HCT116 (cell line): ENCODE measurements around the gene SEC22A. TPM values are rescaled to one million over a fixed set of nuclear protein-coding genes. Genes with fewer than 3 reads are reported as not detected.

Experiments
- ATAC-seq: fragments of 200-7000 bp; cut with Tn5 transposase; 2 replicates; pipeline ENCODE4 v1.9.1; 2020; ENCODE audit warnings: mild to moderate bottlenecking, moderate library complexity
- BruUV-seq: library from RNA; stranded (reverse); fragments of 400-500 nt; replicated peaks from 2 replicates; lab custom pipeline; 2021; lab: Mats Ljungman, UMichigan
- CTCF ChIA-PET: fragments of 300-600 bp; sonication (Branson Sonifier 250); formaldehyde crosslinking; loops from one replicate; lab custom pipeline; 2021; ENCODE audit warnings: antibody characterized with exemption; lab: Charles Lee
- POLR2A ChIA-PET: fragments of 300-600, 350-600 bp; sonication (Branson Sonifier 250); formaldehyde crosslinking; loops from one replicate; lab custom pipeline; 2021; ENCODE audit warnings: antibody characterized with exemption; lab: Charles Lee
- RAD21 ChIA-PET, 2 experiments: fragments of 300-600 bp; sonication (Branson Sonifier 250); formaldehyde crosslinking; loops; one replicate each; lab custom pipeline; 2023; ENCODE audit warnings: low total read pairs in 2 of 2; ENCODE audit not compliant: uncharacterized antibody in 2 of 2, unreplicated experiment in 2 of 2, low non-redundant PET in 1 of 2; lab: Charles Lee
- DNase-seq: peaks from one replicate; pipeline ENCODE4 v3.0.0-alpha.2; 2010; ENCODE audit warnings: low read depth, low spot score
- H2AFZ ChIP-seq: fragments of 200-600 bp; shearing (Covaris generic), sonication (generic); 2 replicates; pipeline ENCODE4 v1.6.1; 2017; ENCODE audit warnings: low read depth, mixed run types, mixed read lengths, antibody characterized with exemption, low read length; ENCODE audit not compliant: poor library complexity, severe bottlenecking
- H3K27ac ChIP-seq: 2 replicates; pipeline ENCODE4 v1.5.1; 2012; ENCODE audit warnings: low read depth, low read length
- H3K27me3 ChIP-seq: fragments of 200-600 bp; sonication (generic); 2 replicates; pipeline ENCODE4 v1.6.1; 2016; ENCODE audit warnings: mixed run types, low read length, mixed read lengths; ENCODE audit not compliant: insufficient read depth
- H3K36me3 ChIP-seq, 2 experiments: fragments of 200-500 bp in 1 of 2; fragments of 200-600 bp in 1 of 2; sonication (Bioruptor generic) in 1 of 2; sonication (generic) in 1 of 2; 2 replicates each; pipeline versions ENCODE4 v1.5.1 to v1.6.1; 2014 to 2016; ENCODE audit warnings: low read length in 2 of 2, inconsistent platforms in 1 of 2, mixed read lengths in 1 of 2, mixed run types in 1 of 2; ENCODE audit not compliant: insufficient read depth in 2 of 2, control insufficient read depth in 1 of 2
- H3K4me1 ChIP-seq, 2 experiments: fragments of 200-600 bp in 1 of 2; sonication (generic) in 1 of 2; 2 replicates each; pipeline versions ENCODE4 v1.5.1 to v1.6.1; 2012 to 2017; ENCODE audit warnings: low read length in 2 of 2, inconsistent platforms in 1 of 2, mild to moderate bottlenecking in 1 of 2, mixed read lengths in 1 of 2, mixed run types in 1 of 2, moderate library complexity in 1 of 2; ENCODE audit not compliant: insufficient read depth in 2 of 2, control insufficient read depth in 1 of 2
- H3K4me2 ChIP-seq: fragments of 200-600 bp; sonication (generic); 2 replicates; pipeline ENCODE4 v1.6.1; 2017; ENCODE audit warnings: mixed run types, low read length, mixed read lengths
- H3K4me3 ChIP-seq, 2 experiments: fragments of 200-600 bp in 1 of 2; sonication (generic) in 1 of 2; replicated peaks in 1 of 2; 2 replicates each; pipeline ENCODE4 v1.5.1; 2011 to 2016; ENCODE audit warnings: low read length in 2 of 2, control low read depth in 1 of 2, low read depth in 1 of 2, mild to moderate bottlenecking in 1 of 2, mixed read lengths in 1 of 2, mixed run types in 1 of 2
- H3K79me2 ChIP-seq: fragments of 200-600 bp; sonication (generic); 2 replicates; pipeline ENCODE4 v1.6.1; 2017; ENCODE audit warnings: mild to moderate bottlenecking, mixed run types, low read length, moderate library complexity, mixed read lengths; ENCODE audit not compliant: insufficient read depth
- H3K9ac ChIP-seq: fragments of 200-600 bp; sonication (generic); 2 replicates; pipeline ENCODE4 v1.6.1; 2016; ENCODE audit warnings: low read length, mixed read lengths
- H3K9me2 ChIP-seq: fragments of 200-600 bp; sonication (generic), shearing (Covaris generic); 2 replicates; pipeline ENCODE4 v1.6.1; 2017; ENCODE audit warnings: mixed run types, mild to moderate bottlenecking, moderate library complexity; ENCODE audit not compliant: insufficient read depth
- H3K9me3 ChIP-seq, 2 experiments: fragments of 200-500 bp in 1 of 2; fragments of 200-600 bp in 1 of 2; sonication (Bioruptor generic) in 1 of 2; sonication (generic) in 1 of 2; 2 replicates each; pipeline ENCODE4 v1.6.1; 2014 to 2017; ENCODE audit warnings: low read length in 2 of 2, mixed read lengths in 2 of 2, inconsistent platforms in 1 of 2, low read depth in 1 of 2, mild to moderate bottlenecking in 1 of 2, mixed run types in 1 of 2, moderate library complexity in 1 of 2; ENCODE audit not compliant: control insufficient read depth in 1 of 2, insufficient read depth in 1 of 2
- H4K20me1 ChIP-seq: fragments of 200-600 bp; sonication (generic), shearing (Covaris generic); 2 replicates; pipeline ENCODE4 v1.6.1; 2017; ENCODE audit warnings: mixed run types, mild to moderate bottlenecking, moderate library complexity; ENCODE audit not compliant: insufficient read depth
- CEBPB ChIP-seq: IDR thresholded peaks from 2 replicates; pipeline ENCODE4 v1.6.1; 2012; ENCODE audit warnings: low read depth
- EGR1 ChIP-seq: IDR thresholded peaks from 2 replicates; pipeline ENCODE4 v1.6.1; 2012; ENCODE audit warnings: low read depth
- EZH2 ChIP-seq: fragments of 200-600 bp; sonication (generic); IDR thresholded peaks from 2 replicates; pipeline ENCODE4 v1.6.1; 2017; ENCODE audit warnings: antibody characterized with exemption, mixed run types
- SP1 ChIP-seq: IDR thresholded peaks from 2 replicates; pipeline ENCODE4 v1.6.1; 2012; ENCODE audit warnings: low read depth
- YY1 ChIP-seq: IDR thresholded peaks from 2 replicates; pipeline ENCODE4 v1.6.1; 2011; ENCODE audit warnings: low read length, low read depth, moderate library complexity, mild to moderate bottlenecking; ENCODE audit not compliant: insufficient replicate concordance; ENCODE audit errors: extremely low read depth
- ZFX ChIP-seq: fragments of 450-650 bp; IDR thresholded peaks from 2 replicates; pipeline ENCODE4 v1.6.1; 2017
- ZNF274 ChIP-seq: fragments of 200-500 bp; sonication (Bioruptor generic); IDR thresholded peaks from 2 replicates; pipeline ENCODE4 v1.6.1; 2014; ENCODE audit warnings: mild to moderate bottlenecking, low read depth, low read length, inconsistent platforms
- intact Hi-C: fragments of 100-400 bp; cut with micrococcal nuclease; formaldehyde crosslinking; loops from 2 replicates; pipeline ENCODE4 v1.10.0; 2022
- total RNA-seq: library from RNA; stranded (reverse); gene quantifications from one replicate; pipeline ENCODE4 v1.2.1, GENCODE V29; 2021; ENCODE audit not compliant: unreplicated experiment

SEC22A gene
- total RNA-seq, 1 experiment from 2014 or later: 10.6 TPM

DNA sequence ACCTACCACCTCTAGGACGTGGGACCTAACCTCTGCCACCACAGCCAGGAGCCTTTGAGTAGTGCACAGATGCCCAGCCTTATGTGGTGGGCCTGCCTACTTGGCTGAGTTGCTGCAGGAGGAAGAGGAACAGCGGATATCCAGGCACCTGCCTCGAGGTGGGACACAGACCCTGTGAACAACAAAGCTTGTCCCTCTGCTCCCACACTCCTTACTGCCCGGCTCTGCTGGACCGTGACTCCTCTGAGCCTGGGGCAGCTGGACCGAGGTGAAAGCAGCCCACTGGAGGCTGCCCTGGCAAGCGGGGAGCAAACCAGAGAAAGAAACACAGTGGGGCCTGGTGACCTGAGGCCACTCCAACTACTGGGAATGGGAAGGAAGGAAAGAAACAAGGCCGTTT, 97.8 kb downstream of the SEC22A start:
- CTCF ChIA-PET: no interaction called here
- TF ChIP-seq EGR1 (no peak), CEBPB (no peak), SP1 (no peak)
- Histone ChIP-seq H3K27me3 (peaks cover 4% of the 10 kb centered on the region; the same call in 1 of the 2 replicates), H2AFZ (no peak overlapping the region), H3K9me3 (no peaks in the 10 kb centered on the region), H3K9me2 (no peaks in the 10 kb centered on the region), H3K4me2 (no peak overlapping the region), H3K9ac (no peak overlapping the region), H3K79me2 (no peaks in the 10 kb centered on the region), H3K27ac (no peak overlapping the region), H3K36me3 (no peaks in the 10 kb centered on the region), H4K20me1 (no peaks in the 10 kb centered on the region), H3K4me3 (no peak overlapping the region), H3K4me1 (no peaks in the 10 kb centered on the region)
- DNase-seq: no peak
- intact Hi-C loops: no loop called here
- POLR2A ChIA-PET: no interaction called here
- RAD21 ChIA-PET: no interaction called here
- no TSS peak for BruUV-seq
- ATAC-seq: no peak

DNA sequence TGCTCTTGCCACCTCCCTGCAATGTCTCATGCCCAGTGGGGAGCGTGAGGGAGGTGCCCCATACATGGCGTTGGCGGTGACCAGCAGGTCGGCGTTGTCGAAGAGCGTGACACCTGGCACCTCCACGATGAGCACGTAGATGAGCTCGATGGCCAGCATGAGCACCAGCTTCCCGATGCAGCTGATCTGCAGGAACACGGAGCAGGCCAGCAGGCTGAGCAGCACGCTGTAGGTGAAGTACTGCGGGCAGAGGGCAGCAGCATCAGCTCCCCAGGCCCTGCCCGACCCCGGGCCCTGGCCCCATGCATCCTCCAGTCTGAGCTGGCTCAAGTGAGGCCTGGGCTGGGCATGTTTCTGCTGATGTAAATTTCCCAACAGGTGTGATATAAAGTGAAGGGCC, 98.3 kb downstream of the SEC22A start:
- no peak overlapping the region for H3K27ac ChIP-seq
- BruUV-seq: no TSS peak
- no peak for TF ChIP-seq YY1
- no peak for TF ChIP-seq SP1
- TF ChIP-seq EZH2: no peak
- TF ChIP-seq ZNF274: no peak
- no peak for TF ChIP-seq CEBPB
- TF ChIP-seq ZFX: no peak
- DNase-seq: no peak
- RAD21 ChIA-PET: no interaction called here
- no peak overlapping the region for H2AFZ ChIP-seq
- no peaks in the 10 kb centered on the region for H3K9me2 ChIP-seq
- no peaks in the 10 kb centered on the region for H3K9me3 ChIP-seq
- H3K27me3 ChIP-seq: no peaks in the 10 kb centered on the region
- no peaks in the 10 kb centered on the region for H4K20me1 ChIP-seq
- H3K79me2 ChIP-seq: no peaks in the 10 kb centered on the region
- no peak overlapping the region for H3K4me3 ChIP-seq
- H3K36me3 ChIP-seq: no peaks in the 10 kb centered on the region
- POLR2A ChIA-PET: no interaction called here
- CTCF ChIA-PET: no interaction called here
- H3K4me1 ChIP-seq: no peaks in the 10 kb centered on the region
- no peak overlapping the region for H3K4me2 ChIP-seq
- no peak overlapping the region for H3K9ac ChIP-seq
- no peak for ATAC-seq
- intact Hi-C loops: no loop called here
